Thymus (tissue), 11 donors: ENCODE results near the gene TRIM9. TPM values are rescaled to one million over a fixed set of nuclear protein-coding genes. Genes with fewer than 3 reads are reported as not detected.

ENCODE experiments used
- DNase-seq, 9 donors: peaks; one replicate each; pipeline ENCODE4 v3.0.0-alpha.2; 2013; ENCODE audit warnings: low spot score in 9 of 9, low read depth in 6 of 9, missing footprints in 1 of 9
- H3K27ac ChIP-seq, 2 donors: one replicate each; pipeline ENCODE4 v1.5.1; 2013; ENCODE audit warnings: control low read depth in 1 of 2, low read depth in 1 of 2, low read length in 1 of 2, mild to moderate bottlenecking in 1 of 2, moderate library complexity in 1 of 2
- H3K27me3 ChIP-seq, 2 donors: one replicate each; pipeline ENCODE4 v1.5.1; 2013; ENCODE audit warnings: low read length in 1 of 2; ENCODE audit not compliant: control insufficient read depth in 2 of 2, insufficient read depth in 1 of 2
- H3K36me3 ChIP-seq, 2 donors: one replicate each; pipeline ENCODE4 v1.5.1; 2013; ENCODE audit warnings: low read length in 1 of 2, mild to moderate bottlenecking in 1 of 2, moderate library complexity in 1 of 2; ENCODE audit not compliant: control insufficient read depth in 2 of 2, insufficient read depth in 2 of 2
- H3K4me1 ChIP-seq, 2 donors: one replicate each; pipeline ENCODE4 v1.5.1; 2013; ENCODE audit warnings: low read length in 2 of 2; ENCODE audit not compliant: control insufficient read depth in 2 of 2, insufficient read depth in 2 of 2
- H3K4me3 ChIP-seq, 2 donors: one replicate each; pipeline ENCODE4 v1.5.1; 2013; ENCODE audit warnings: low read length in 2 of 2, control low read depth in 1 of 2, mild to moderate bottlenecking in 1 of 2
- H3K9me3 ChIP-seq, 2 donors: one replicate each; pipeline ENCODE4 v1.5.1; 2013; ENCODE audit warnings: low read length in 1 of 2, mild to moderate bottlenecking in 1 of 2; ENCODE audit not compliant: control insufficient read depth in 2 of 2, insufficient read depth in 1 of 2
- WGBS: extraction: QIAGEN DNeasy Blood & Tissue Kit; methylation state at CpG from one replicate; pipeline ENCODE4 v1.1.7; 2013; 5-methylcytosine and 5-hydroxymethylcytosine counted together
- polyA plus RNA-seq: library from polyadenylated mRNA; stranded (reverse); fragments of 200-250 nt; gene quantifications from one replicate; pipeline ENCODE4 v1.2.3, GENCODE V29; 2013
- total RNA-seq: library from RNA; stranded (reverse); fragments of 120-200 nt; gene quantifications from one replicate; pipeline ENCODE4 v1.2.4, GENCODE V29; 2013
- donor health status: healthy.

Gene TRIM9
- total and polyA plus RNA-seq, 2 donors: 0.71 to 1.8 TPM

- H3K4me1 ChIP-seq: no peaks in the 10 kb centered on the region
- H3K27ac ChIP-seq: no peak overlapping the region
- no peaks in the 10 kb centered on the region for H3K27me3 ChIP-seq
- H3K36me3 ChIP-seq: no peaks in the 10 kb centered on the region
- no peaks in the 10 kb centered on the region for H3K9me3 ChIP-seq
- no peak overlapping the region for H3K4me3 ChIP-seq
- DNase-seq: no peak
Observed at GRCh38 chr14:51056421-51056820, 38.5 kb downstream of the TRIM9 start.

GRCh38 chr14:51053157-51053556 is 41.7 kb downstream of the TRIM9 start:
- no peaks in the 10 kb centered on the region for H3K9me3 ChIP-seq
- H3K4me3 ChIP-seq: no peak overlapping the region
- no peak overlapping the region for H3K27ac ChIP-seq
- H3K27me3 ChIP-seq: no peaks in the 10 kb centered on the region
- no peak for DNase-seq
- over 99% methylated on average over 2 of the region's 2 CpGs for WGBS
- no peaks in the 10 kb centered on the region for H3K36me3 ChIP-seq
- no peaks in the 10 kb centered on the region for H3K4me1 ChIP-seq

GRCh38 chr14:51044961-51045360 is 49.9 kb downstream of the TRIM9 start:
- Histone ChIP-seq H3K4me1 (no peaks in the 10 kb centered on the region), H3K27me3 (no peaks in the 10 kb centered on the region), H3K4me3 (no peak overlapping the region), H3K36me3 (no peaks in the 10 kb centered on the region), H3K9me3 (no peaks in the 10 kb centered on the region), H3K27ac (no peak overlapping the region)
- WGBS: 93% methylated on average over 3 of the region's 3 CpGs
- DNase-seq: no peak

- H3K4me3 ChIP-seq: no peak overlapping the region
- H3K9me3 ChIP-seq: no peaks in the 10 kb centered on the region
- no peaks in the 10 kb centered on the region for H3K36me3 ChIP-seq
- no peak for DNase-seq
- no peaks in the 10 kb centered on the region for H3K27me3 ChIP-seq
- no peak overlapping the region for H3K27ac ChIP-seq
- H3K4me1 ChIP-seq: no peaks in the 10 kb centered on the region
- 76% methylated on average over 5 of the region's 5 CpGs for WGBS
Observed at GRCh38 chr14:51041883-51042282, 53.0 kb downstream of the TRIM9 start.

GRCh38 chr14:51041108-51041531 is 53.8 kb downstream of the TRIM9 start:
- 96% methylated on average over 5 of the region's 5 CpGs for WGBS
- no peak overlapping the region for H3K27ac ChIP-seq
- no peak for DNase-seq
- no peaks in the 10 kb centered on the region for H3K36me3 ChIP-seq
- H3K4me3 ChIP-seq: no peak overlapping the region
- no peaks in the 10 kb centered on the region for H3K9me3 ChIP-seq
- no peaks in the 10 kb centered on the region for H3K27me3 ChIP-seq
- H3K4me1 ChIP-seq: no peaks in the 10 kb centered on the region

GRCh38 chr14:51039252-51039651 is 55.7 kb downstream of the TRIM9 start:
- DNase-seq: no peak
- 56% methylated on average over 7 of the region's 7 CpGs for WGBS
- Histone ChIP-seq H3K9me3 (no peaks in the 10 kb centered on the region), H3K4me1 (no peaks in the 10 kb centered on the region), H3K27ac (no peak overlapping the region), H3K27me3 (no peaks in the 10 kb centered on the region), H3K4me3 (no peak overlapping the region), H3K36me3 (no peaks in the 10 kb centered on the region)

- WGBS: 86% methylated on average over 9 of the region's 9 CpGs
- no peak overlapping the region for H3K27ac ChIP-seq
- no peak overlapping the region for H3K4me3 ChIP-seq
- H3K4me1 ChIP-seq: no peaks in the 10 kb centered on the region
- H3K36me3 ChIP-seq: no peaks in the 10 kb centered on the region
- no peaks in the 10 kb centered on the region for H3K27me3 ChIP-seq
- no peak for DNase-seq
- H3K9me3 ChIP-seq: no peaks in the 10 kb centered on the region
Observed at GRCh38 chr14:51035611-51036192, 59.2 kb downstream of the TRIM9 start.

- Histone ChIP-seq H3K27ac (no peak overlapping the region), H3K27me3 (no peaks in the 10 kb centered on the region), H3K4me3 (no peak overlapping the region), H3K4me1 (no peaks in the 10 kb centered on the region), H3K9me3 (no peaks in the 10 kb centered on the region), H3K36me3 (no peaks in the 10 kb centered on the region)
- no peak for DNase-seq
- WGBS: 92% methylated on average over 16 of the region's 16 CpGs
Observed at GRCh38 chr14:51028851-51029754, 65.8 kb downstream of the TRIM9 start.

GRCh38 chr14:51028361-51028760 is 66.5 kb downstream of the TRIM9 start:
- H3K36me3 ChIP-seq: no peaks in the 10 kb centered on the region
- no peak overlapping the region for H3K4me3 ChIP-seq
- 71% methylated on average over 4 of the region's 4 CpGs for WGBS
- no peak for DNase-seq
- no peaks in the 10 kb centered on the region for H3K9me3 ChIP-seq
- no peak overlapping the region for H3K27ac ChIP-seq
- no peaks in the 10 kb centered on the region for H3K27me3 ChIP-seq
- no peaks in the 10 kb centered on the region for H3K4me1 ChIP-seq
